OCI-LY3 (cell line): ENCODE data around the gene GIT2.

ENCODE experiments used
- H2AFZ ChIP-seq: fragments of 200-600, 300-600 bp; shearing (Covaris generic); 2 replicates; pipeline ENCODE4 v1.6.0; 2014; ENCODE audit warnings: antibody characterized with exemption, low read depth, low read length
- H3K27ac ChIP-seq: fragments of 200-600, 300-600 bp; sonication (generic); 2 replicates; pipeline ENCODE4 v1.5.1; 2014; ENCODE audit warnings: mild to moderate bottlenecking, low read length, moderate library complexity, mixed read lengths
- H3K27me3 ChIP-seq: fragments of 200-600, 300-600 bp; sonication (generic); 2 replicates; pipeline ENCODE4 v1.6.1; 2014; ENCODE audit warnings: low read depth, low read length, mixed read lengths
- H3K36me3 ChIP-seq: fragments of 200-600, 300-600 bp; sonication (generic); replicated peaks from 2 replicates; pipeline ENCODE3; 2014; ENCODE audit warnings: low read depth, low read length, mixed read lengths
- H3K4me1 ChIP-seq: fragments of 300-600, 200-600 bp; sonication (generic); 2 replicates; pipeline ENCODE4 v1.6.1; 2014; ENCODE audit warnings: low read length, mixed read lengths
- H3K4me2 ChIP-seq: fragments of 200-600, 300-600 bp; sonication (generic); 2 replicates; pipeline ENCODE4 v1.6.1; 2014; ENCODE audit warnings: low read length, mixed read lengths
- H3K4me3 ChIP-seq: fragments of 300-600, 200-600 bp; sonication (generic); 2 replicates; pipeline ENCODE4 v1.5.1; 2014; ENCODE audit warnings: antibody characterized with exemption, mild to moderate bottlenecking, low read length, moderate library complexity
- H3K79me2 ChIP-seq: fragments of 300-600, 200-600 bp; shearing (Covaris generic); 2 replicates; pipeline ENCODE4 v1.6.1; 2014; ENCODE audit warnings: mild to moderate bottlenecking, low read length, mixed read lengths
- H3K9ac ChIP-seq: fragments of 300-600, 200-600 bp; shearing (Covaris generic); 2 replicates; pipeline ENCODE4 v1.6.0; 2014; ENCODE audit warnings: mild to moderate bottlenecking, low read length, moderate library complexity
- H3K9me3 ChIP-seq: fragments of 200-600, 300-600 bp; shearing (Covaris generic); 2 replicates; pipeline ENCODE4 v1.6.1; 2014; ENCODE audit warnings: low read length, mixed read lengths; ENCODE audit not compliant: insufficient read depth
- H4K20me1 ChIP-seq: fragments of 200-600, 300-600 bp; sonication (generic); 2 replicates; pipeline ENCODE4 v1.6.1; 2016; ENCODE audit warnings: low read length, mixed read lengths; ENCODE audit not compliant: insufficient read depth
- CTCF ChIP-seq: fragments of 200-600, 300-600 bp; sonication (generic); IDR thresholded peaks from 2 replicates; pipeline ENCODE4 v1.5.1; 2014; ENCODE audit warnings: antibody characterized with exemption, low read length, low read depth
- EZH2phosphoT487 ChIP-seq: fragments of 200-600 bp; shearing (Covaris generic); IDR thresholded peaks from 2 replicates; pipeline ENCODE4 v1.6.1; 2018; ENCODE audit warnings: antibody characterized with exemption, mixed run types, low read depth

The GIT2 gene

GRCh38 chr12:109952873-109953272 lies 43.3 kb downstream of the GIT2 start:
- H3K4me3 ChIP-seq = no peak overlapping the region
- H3K27ac ChIP-seq = peak overlapping the region; percentile 58
- H3K4me2 ChIP-seq = peak overlapping the region; percentile 62
- H3K4me1 ChIP-seq = peaks cover 34% of the 10 kb centered on the region
- H3K27me3 ChIP-seq = no peaks in the 10 kb centered on the region
- no peaks in the 10 kb centered on the region for H3K9me3 ChIP-seq
- H3K36me3 ChIP-seq = peaks cover 72% of the 10 kb centered on the region
- H3K79me2 ChIP-seq = peaks cover 9% of the 10 kb centered on the region; the same call in 1 of the 2 replicates
- no peak for TF ChIP-seq CTCF
- TF ChIP-seq EZH2phosphoT487 = no peak
- peaks cover 7% of the 10 kb centered on the region for H4K20me1 ChIP-seq
- H2AFZ ChIP-seq = no peak overlapping the region
- H3K9ac ChIP-seq = peak overlapping the region; percentile 25; the same call in 1 of the 2 replicates

GRCh38 chr12:109952160-109952858 lies 43.9 kb downstream of the GIT2 start:
- Histone ChIP-seq H3K36me3 (peaks cover 78% of the 10 kb centered on the region), H3K27ac (peak overlapping the region; percentile 58), H3K9me3 (no peaks in the 10 kb centered on the region), H3K79me2 (peaks cover 9% of the 10 kb centered on the region; the same call in 1 of the 2 replicates), H2AFZ (no peak overlapping the region), H3K4me2 (peak overlapping the region; percentile 62), H3K27me3 (no peaks in the 10 kb centered on the region), H3K9ac (peak overlapping the region; percentile 25; the same call in 1 of the 2 replicates), H3K4me3 (no peak overlapping the region), H3K4me1 (peaks cover 40% of the 10 kb centered on the region), H4K20me1 (peaks cover 7% of the 10 kb centered on the region)
- TF ChIP-seq EZH2phosphoT487 = no peak
- TF ChIP-seq CTCF = no peak

DNA sequence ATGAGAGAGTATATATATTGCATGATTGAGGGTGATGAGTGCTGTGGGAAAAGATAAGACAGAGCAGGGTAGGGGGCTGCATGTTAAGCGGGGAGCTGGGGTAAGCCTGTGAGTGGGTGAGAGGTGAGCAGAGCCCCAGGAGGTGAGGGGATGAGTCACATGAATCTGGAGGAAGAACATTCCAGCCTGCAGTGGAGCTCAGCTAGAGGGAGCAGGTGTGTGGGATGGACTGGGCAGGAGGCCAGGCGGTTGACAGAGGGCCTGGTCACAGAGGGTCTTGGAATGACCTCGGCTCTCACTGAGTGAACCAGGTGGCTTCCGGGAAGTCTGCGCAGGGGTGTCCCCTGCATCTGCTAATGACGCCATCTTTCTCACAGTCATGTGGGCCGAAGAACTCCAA lies 44.4 kb downstream of the GIT2 start:
- H3K36me3 ChIP-seq = peaks cover 80% of the 10 kb centered on the region
- peaks cover 44% of the 10 kb centered on the region for H3K4me1 ChIP-seq

More for the DNA sequence above, 44.4 kb downstream of the GIT2 start:
- no peak overlapping the region for H3K4me3 ChIP-seq
- H3K27me3 ChIP-seq = no peaks in the 10 kb centered on the region
- TF ChIP-seq EZH2phosphoT487 (no peak), CTCF (no peak)
- no peak overlapping the region for H3K9ac ChIP-seq
- no peak overlapping the region for H2AFZ ChIP-seq
- peaks cover 7% of the 10 kb centered on the region for H4K20me1 ChIP-seq
- H3K27ac ChIP-seq = peak overlapping the region; percentile 58; the same call in 1 of the 2 replicates
- H3K79me2 ChIP-seq = peaks cover 13% of the 10 kb centered on the region; the same call in 1 of the 2 replicates
- no peak overlapping the region for H3K4me2 ChIP-seq
- H3K9me3 ChIP-seq = no peaks in the 10 kb centered on the region
